ENCODE measurements around the gene KRT6C. TPM values are rescaled to one million over a fixed set of nuclear protein-coding genes. Genes with fewer than 3 reads are reported as not detected.

The KRT6C gene
- polyA plus RNA-seq, 1 experiment, result not detected

DNA sequence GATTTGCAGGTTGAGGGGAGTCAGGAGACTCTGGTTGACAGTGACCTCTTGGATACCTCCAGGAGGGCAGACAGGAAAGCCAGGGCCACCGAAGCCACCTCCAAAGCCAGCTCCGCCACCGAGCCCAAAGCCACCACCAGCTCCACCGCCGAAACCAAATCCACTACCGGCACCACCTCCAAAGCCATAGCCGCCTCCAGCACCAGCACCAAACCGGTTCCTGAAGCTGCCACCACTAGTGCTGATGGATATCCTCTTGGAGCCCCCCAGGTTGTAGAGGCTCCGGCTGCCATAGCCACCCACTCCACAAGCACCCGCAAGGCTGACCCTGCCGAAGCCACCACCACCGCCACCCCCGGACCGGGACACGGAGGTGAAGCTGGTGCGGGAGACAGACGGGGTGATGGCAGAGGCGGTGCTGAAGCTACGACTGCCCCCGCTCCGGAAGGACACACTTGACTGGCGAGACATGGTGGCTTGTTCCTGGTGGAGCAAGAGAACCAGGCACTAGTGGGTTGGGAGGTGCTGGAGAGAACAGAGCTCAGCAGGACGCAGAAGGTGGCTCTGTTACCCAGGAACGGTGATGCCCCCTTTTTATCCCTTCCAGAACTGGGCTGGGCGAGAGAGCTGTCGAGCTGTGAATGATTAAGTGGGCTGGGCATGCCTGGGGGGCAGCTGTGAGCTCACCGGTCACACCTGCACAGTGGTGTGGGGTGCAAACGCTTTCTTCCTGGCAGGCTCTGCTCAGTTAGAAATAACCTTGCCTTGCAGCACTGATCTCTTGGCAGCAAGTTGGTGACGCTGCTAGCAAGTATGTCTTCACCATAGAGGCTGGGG, 46.4 kb upstream of the KRT6C start, which contains the start of gene KRT5:
Gene KRT5, minus strand, starts transcription at position 569 of the 837 bp plus-strand sequence. Its CDS starts 98 bp downstream, at position 471.
- Histone ChIP-seq H3K9me3 (ENCODE audit: control insufficient read depth, insufficient read depth, low read length) (no peaks in the 10 kb centered on the region; the same call in 1 of the 2 replicates), H3K4me3 (ENCODE audit: low read depth, low read length) (no peak within 1 kb of the TSS), H3K27ac (ENCODE audit: low read depth, low read length) (no peak within 1 kb of the TSS), H3K27me3 (ENCODE audit: control insufficient read depth, insufficient read depth, low read length) (peaks cover 9% of the 10 kb centered on the region)
- ChIA-PET POLR2A (no interaction called here), CTCF (no interaction called here)
- DNase-seq (ENCODE audit: low read depth, low spot score), result no peak
- TF ChIP-seq, protein P1, sequence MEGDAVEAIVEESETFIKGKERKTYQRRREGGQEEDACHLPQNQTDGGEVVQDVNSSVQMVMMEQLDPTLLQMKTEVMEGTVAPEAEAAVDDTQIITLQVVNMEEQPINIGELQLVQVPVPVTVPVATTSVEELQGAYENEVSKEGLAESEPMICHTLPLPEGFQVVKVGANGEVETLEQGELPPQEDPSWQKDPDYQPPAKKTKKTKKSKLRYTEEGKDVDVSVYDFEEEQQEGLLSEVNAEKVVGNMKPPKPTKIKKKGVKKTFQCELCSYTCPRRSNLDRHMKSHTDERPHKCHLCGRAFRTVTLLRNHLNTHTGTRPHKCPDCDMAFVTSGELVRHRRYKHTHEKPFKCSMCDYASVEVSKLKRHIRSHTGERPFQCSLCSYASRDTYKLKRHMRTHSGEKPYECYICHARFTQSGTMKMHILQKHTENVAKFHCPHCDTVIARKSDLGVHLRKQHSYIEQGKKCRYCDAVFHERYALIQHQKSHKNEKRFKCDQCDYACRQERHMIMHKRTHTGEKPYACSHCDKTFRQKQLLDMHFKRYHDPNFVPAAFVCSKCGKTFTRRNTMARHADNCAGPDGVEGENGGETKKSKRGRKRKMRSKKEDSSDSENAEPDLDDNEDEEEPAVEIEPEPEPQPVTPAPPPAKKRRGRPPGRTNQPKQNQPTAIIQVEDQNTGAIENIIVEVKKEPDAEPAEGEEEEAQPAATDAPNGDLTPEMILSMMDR (IDR thresholded peaks at IDR 0.05; ENCODE audit: low read depth, low read length), result no peak

DNA sequence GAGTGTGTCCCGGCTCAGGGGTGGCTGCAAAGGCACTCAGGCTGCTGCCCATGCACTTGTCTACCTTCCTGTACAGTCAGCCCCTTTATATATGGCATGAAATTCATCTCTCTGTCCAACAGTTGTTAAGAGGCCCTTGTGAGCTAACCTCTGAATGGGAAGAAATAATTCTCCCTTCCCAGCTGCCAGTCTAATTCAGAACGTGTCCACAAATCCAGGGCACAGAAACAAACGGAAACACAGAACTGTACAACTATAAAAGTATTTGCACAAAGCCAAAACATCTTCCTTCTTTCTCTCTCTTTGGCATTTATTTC, 45.7 kb upstream of the KRT6C start:
- POLR2A ChIA-PET, result no interaction called here
- Histone ChIP-seq H3K4me3 (ENCODE audit: low read depth, low read length) (no peak overlapping the region), H3K27me3 (ENCODE audit: control insufficient read depth, insufficient read depth, low read length) (peaks cover 9% of the 10 kb centered on the region), H3K9me3 (ENCODE audit: control insufficient read depth, insufficient read depth, low read length) (no peaks in the 10 kb centered on the region; the same call in 1 of the 2 replicates), H3K27ac (ENCODE audit: low read depth, low read length) (no peak overlapping the region)
- CTCF ChIA-PET, result no interaction called here
- TF ChIP-seq, protein P1 (IDR thresholded peaks at IDR 0.05; ENCODE audit: low read depth, low read length), result no peak
- no peak for DNase-seq (ENCODE audit: low read depth, low spot score)

DNA sequence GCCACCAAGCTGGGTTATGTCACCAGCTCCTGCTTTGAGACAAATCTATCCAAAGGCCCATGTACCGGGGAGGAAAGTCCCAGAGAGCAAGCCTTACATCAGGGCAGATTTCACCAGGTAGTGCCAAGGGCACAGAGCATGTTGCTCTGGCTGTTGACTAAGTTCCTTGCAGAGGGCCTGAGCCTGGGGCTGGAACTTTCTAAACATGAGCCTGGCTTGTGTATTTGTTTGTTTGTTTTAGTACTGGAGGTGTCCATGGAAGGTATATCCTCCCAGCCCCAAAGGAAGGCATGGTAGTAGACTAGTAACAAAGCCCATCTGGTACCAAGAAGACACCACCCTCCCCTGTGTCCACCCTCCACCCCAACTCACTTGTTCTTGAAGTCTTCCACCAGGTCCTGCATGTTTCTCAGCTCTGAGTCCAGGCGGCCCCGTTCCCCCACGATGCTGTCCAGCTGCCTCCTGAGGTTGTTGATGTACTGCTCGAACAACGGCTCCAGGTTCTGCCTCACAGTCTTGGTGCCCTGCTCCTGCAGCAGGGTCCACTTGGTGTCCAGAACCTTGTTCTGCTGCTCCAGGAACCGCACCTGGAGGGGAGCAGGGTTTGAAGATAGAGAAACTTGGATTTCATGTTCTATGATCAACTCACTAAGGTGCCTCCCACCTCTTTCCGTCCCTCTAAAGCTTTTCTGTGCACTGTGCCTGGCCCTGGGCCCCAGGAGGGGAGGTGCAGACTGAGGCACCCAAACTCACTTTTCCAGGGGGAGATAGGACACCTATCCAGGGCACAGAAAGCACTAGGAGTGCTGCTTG, 45.2 kb upstream of the KRT6C start:
- TF ChIP-seq, protein P1 (IDR thresholded peaks at IDR 0.05; ENCODE audit: low read depth, low read length), result no peak
- Histone ChIP-seq H3K9me3 (ENCODE audit: control insufficient read depth, insufficient read depth, low read length) (no peaks in the 10 kb centered on the region; the same call in 1 of the 2 replicates), H3K27ac (ENCODE audit: low read depth, low read length) (no peak overlapping the region), H3K27me3 (ENCODE audit: control insufficient read depth, insufficient read depth, low read length) (peaks cover 9% of the 10 kb centered on the region), H3K4me3 (ENCODE audit: low read depth, low read length) (no peak overlapping the region)
- ChIA-PET CTCF (no interaction called here), POLR2A (no interaction called here)
- no peak for DNase-seq (ENCODE audit: low read depth, low spot score)

DNA sequence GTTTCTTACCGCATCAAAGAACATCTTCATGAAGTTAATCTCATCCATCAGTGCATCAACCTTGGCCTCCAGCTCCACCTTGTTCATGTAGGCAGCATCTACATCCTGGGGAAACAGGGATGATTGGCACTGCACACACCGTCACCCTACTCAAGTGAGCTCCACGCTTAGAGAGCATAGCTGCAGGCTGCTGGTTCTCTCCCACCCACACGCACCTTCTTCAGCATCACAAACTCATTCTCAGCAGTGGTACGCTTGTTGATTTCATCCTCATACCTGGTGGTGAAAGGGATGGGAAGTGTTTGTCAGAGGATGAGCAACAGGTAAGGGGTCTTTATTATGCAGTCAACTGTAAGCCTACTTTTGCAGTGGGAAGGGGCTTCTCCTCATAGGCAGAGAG, 44.3 kb upstream of the KRT6C start:
- DNase-seq (ENCODE audit: low read depth, low spot score), result no peak
- ChIA-PET CTCF (no interaction called here), POLR2A (no interaction called here)
- H3K27me3 ChIP-seq (ENCODE audit: control insufficient read depth, insufficient read depth, low read length), result peaks cover 7% of the 10 kb centered on the region
- no peak overlapping the region for H3K27ac ChIP-seq (ENCODE audit: low read depth, low read length)
- TF ChIP-seq, protein P1 (IDR thresholded peaks at IDR 0.05; ENCODE audit: low read depth, low read length), result no peak
- H3K9me3 ChIP-seq (ENCODE audit: control insufficient read depth, insufficient read depth, low read length), result no peaks in the 10 kb centered on the region; the same call in 1 of the 2 replicates
- no peak overlapping the region for H3K4me3 ChIP-seq (ENCODE audit: low read depth, low read length)
